A673 (cell line): ENCODE measurements around the gene CNGA3.
"Not testable (repeated sequence)": the region's sequence is repeated elsewhere in the genome, so short reads cannot be mapped to it uniquely, and the experiment has no call there.

ENCODE experiments used
- EZH2 ChIP-seq: fragments of 200-600 bp; sonication (generic); IDR thresholded peaks from 2 replicates; pipeline ENCODE4 v1.6.1; 2017; ENCODE audit warnings: borderline replicate concordance, low read depth, mild to moderate bottlenecking, mixed read lengths, antibody characterized with exemption, low read length; ENCODE audit not compliant: poor library complexity, severe bottlenecking
- TF ChIP-seq, protein P1 (sequence below): fragments of 300-800, 200-600 bp; sonication (generic); conservative IDR thresholded peaks from 2 replicates; pipeline ENCODE4 v1.5.1; 2017; ENCODE audit warnings: low read depth, mild to moderate bottlenecking, antibody characterized with exemption, low read length, moderate library complexity, mixed read lengths

GRCh38 chr2:98320171-98320570 lies 26.1 kb upstream of the CNGA3 start:
- TF ChIP-seq, protein P1, sequence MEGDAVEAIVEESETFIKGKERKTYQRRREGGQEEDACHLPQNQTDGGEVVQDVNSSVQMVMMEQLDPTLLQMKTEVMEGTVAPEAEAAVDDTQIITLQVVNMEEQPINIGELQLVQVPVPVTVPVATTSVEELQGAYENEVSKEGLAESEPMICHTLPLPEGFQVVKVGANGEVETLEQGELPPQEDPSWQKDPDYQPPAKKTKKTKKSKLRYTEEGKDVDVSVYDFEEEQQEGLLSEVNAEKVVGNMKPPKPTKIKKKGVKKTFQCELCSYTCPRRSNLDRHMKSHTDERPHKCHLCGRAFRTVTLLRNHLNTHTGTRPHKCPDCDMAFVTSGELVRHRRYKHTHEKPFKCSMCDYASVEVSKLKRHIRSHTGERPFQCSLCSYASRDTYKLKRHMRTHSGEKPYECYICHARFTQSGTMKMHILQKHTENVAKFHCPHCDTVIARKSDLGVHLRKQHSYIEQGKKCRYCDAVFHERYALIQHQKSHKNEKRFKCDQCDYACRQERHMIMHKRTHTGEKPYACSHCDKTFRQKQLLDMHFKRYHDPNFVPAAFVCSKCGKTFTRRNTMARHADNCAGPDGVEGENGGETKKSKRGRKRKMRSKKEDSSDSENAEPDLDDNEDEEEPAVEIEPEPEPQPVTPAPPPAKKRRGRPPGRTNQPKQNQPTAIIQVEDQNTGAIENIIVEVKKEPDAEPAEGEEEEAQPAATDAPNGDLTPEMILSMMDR: not testable (repeated sequence)
- not testable (repeated sequence) for TF ChIP-seq EZH2
